ENCODE measurements around the gene PRKG1. TPM values are rescaled to one million over a fixed set of nuclear protein-coding genes. Genes with fewer than 3 reads are reported as not detected.

PRKG1 gene
- total and polyA plus RNA-seq, 2 experiments from 2014 or later = 18.2 to 21.1 TPM

- H3K27me3 ChIP-seq (ENCODE audit: insufficient read depth) = no peaks in the 10 kb centered on the region
- peaks cover 9% of the 10 kb centered on the region; the same call in 2 of the 3 replicates for H3K9me3 Mint-ChIP-seq
- H3K4me3 Mint-ChIP-seq = no peak overlapping the region
- H3K4me1 ChIP-seq (ENCODE audit: insufficient read depth) = no peaks in the 10 kb centered on the region
- H3K4me2 ChIP-seq = no peak overlapping the region
- no peak for DNase-seq (ENCODE audit: low spot score)
- peaks cover 2% of the 10 kb centered on the region; the same call in 1 of the 3 replicates for H3K4me1 Mint-ChIP-seq
- no peaks in the 10 kb centered on the region for H4K20me1 ChIP-seq (replicated peaks; ENCODE audit: insufficient read depth)
- H2AFZ ChIP-seq = no peak overlapping the region
- no peak for ATAC-seq
- peaks cover 12% of the 10 kb centered on the region; the same call in 2 of the 3 replicates for H3K36me3 Mint-ChIP-seq (ENCODE audit: low read depth)
- H3K27ac ChIP-seq (ENCODE audit: low read depth) = no peak overlapping the region
- H3K4me3 ChIP-seq = no peak overlapping the region
- no peaks in the 10 kb centered on the region for H3K27me3 Mint-ChIP-seq (ENCODE audit: insufficient read depth, low read depth, poor library complexity)
- H3K79me2 ChIP-seq (replicated peaks; ENCODE audit: insufficient read depth) = no peaks in the 10 kb centered on the region
- H3F3A ChIP-seq (replicated peaks; ENCODE audit: low read depth) = no peaks in the 10 kb centered on the region
- no peak overlapping the region for H3K27ac Mint-ChIP-seq
- no peaks in the 10 kb centered on the region for H3K36me3 ChIP-seq (ENCODE audit: insufficient read depth)
- H3K9me2 ChIP-seq (ENCODE audit: insufficient read depth) = no peaks in the 10 kb centered on the region
- TF ChIP-seq ZNF331 (CRISPR knock-in tag; IDR thresholded peaks at IDR 0.05; ENCODE audit: low read depth) (no peak), CTCF (conservative IDR thresholded peaks at IDR 0.05; ENCODE audit: low read depth in 2 of 2) (no peak), NANOG (IDR thresholded peaks at IDR 0.05; ENCODE audit: borderline replicate concordance) (no peak), ZNF462 (CRISPR knock-in tag; IDR thresholded peaks at IDR 0.05) (no peak), ETS1 (IDR thresholded peaks at IDR 0.05) (no peak), JUNB (IDR thresholded peaks at IDR 0.05; ENCODE audit: unreplicated experiment) (no peak), EZH2 (IDR thresholded peaks at IDR 0.05; ENCODE audit: low read depth, unreplicated experiment) (no peak)
Measured at GRCh38 chr10:52279546-52279945, 1205.3 kb downstream of the PRKG1 start.

Data from GM23338 (cell line).